Neural progenitor cell (in vitro differentiated cells): ENCODE data around the gene TUB.

Experiments
- EZH2 ChIP-seq: fragments of 200-600 bp; sonication (generic); IDR thresholded peaks from 2 replicates; pipeline ENCODE4 v1.6.1; 2017; ENCODE audit warnings: antibody characterized with exemption, mild to moderate bottlenecking, moderate library complexity
- EZH2phosphoT487 ChIP-seq: fragments of 200-600 bp; sonication (generic); IDR thresholded peaks from 2 replicates; pipeline ENCODE4 v1.6.1; 2017; ENCODE audit warnings: antibody characterized with exemption
- TF ChIP-seq, protein P1 (sequence below): fragments of 200-600 bp; sonication (generic); IDR thresholded peaks from 2 replicates; pipeline ENCODE4 v1.5.1; 2017; ENCODE audit warnings: antibody characterized with exemption, mild to moderate bottlenecking

DNA sequence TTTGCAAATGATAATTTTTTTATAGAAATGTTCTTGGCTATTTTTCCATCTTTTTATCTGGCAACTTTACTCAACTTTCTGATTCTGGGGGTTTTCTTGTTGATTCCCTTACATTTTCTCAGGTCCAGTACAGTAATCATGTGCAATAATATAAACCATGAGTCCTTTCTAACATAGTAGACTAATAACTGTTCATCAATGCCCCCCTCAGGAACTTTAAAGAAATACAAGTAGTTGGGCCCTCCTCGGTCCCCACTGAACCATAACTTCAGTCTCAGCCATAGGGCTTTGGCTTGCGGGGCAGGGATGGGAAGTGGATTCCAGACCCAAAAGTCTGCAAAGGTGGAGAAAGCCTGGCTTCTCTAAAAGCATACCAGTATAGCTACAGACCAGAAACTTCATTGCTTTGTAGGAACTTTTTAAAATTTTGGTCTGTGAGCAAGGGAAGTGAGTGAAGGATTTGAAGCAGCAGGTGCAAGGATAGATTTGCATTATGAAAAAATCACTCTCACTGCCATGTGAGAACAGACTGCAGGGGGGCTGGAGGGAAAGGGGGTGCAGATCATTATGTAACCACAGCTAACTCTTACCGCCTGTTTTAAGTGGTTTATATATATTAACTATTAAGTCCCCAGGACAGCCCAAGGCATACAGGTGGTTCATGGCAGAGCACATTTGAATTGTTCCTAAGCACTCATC, 10.4 kb upstream of the TUB start:
- TF ChIP-seq, protein P1, sequence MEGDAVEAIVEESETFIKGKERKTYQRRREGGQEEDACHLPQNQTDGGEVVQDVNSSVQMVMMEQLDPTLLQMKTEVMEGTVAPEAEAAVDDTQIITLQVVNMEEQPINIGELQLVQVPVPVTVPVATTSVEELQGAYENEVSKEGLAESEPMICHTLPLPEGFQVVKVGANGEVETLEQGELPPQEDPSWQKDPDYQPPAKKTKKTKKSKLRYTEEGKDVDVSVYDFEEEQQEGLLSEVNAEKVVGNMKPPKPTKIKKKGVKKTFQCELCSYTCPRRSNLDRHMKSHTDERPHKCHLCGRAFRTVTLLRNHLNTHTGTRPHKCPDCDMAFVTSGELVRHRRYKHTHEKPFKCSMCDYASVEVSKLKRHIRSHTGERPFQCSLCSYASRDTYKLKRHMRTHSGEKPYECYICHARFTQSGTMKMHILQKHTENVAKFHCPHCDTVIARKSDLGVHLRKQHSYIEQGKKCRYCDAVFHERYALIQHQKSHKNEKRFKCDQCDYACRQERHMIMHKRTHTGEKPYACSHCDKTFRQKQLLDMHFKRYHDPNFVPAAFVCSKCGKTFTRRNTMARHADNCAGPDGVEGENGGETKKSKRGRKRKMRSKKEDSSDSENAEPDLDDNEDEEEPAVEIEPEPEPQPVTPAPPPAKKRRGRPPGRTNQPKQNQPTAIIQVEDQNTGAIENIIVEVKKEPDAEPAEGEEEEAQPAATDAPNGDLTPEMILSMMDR = peak; percentile 49
- no peak for TF ChIP-seq EZH2
- no peak for TF ChIP-seq EZH2phosphoT487
